ENCODE results near the gene PSMD4. TPM values are rescaled to one million over a fixed set of nuclear protein-coding genes. Genes with fewer than 3 reads are reported as not detected.

PSMD4 gene
- polyA plus RNA-seq, 3 donors = 232 to 266 (median 252) TPM

DNA sequence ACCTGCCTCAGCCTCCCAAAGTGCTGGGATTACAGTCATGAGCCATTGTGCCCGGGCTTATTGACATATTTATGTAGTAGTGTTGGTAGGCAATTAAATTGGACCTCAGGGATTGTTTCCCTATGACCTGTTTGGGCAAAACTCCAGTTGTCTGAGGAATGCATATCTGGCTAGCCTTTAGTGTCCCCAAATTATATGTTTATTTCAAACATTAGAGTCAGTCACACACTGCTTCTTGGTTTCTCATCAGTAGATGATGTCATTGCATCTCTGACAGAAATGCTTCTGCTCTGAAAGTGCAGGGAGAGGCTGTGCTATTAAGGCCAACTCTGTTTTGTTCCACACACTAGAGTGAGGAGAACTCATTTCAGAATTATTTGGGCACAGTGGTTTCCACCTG, 43.7 kb upstream of the PSMD4 start:
- WGBS (ENCODE audit: insufficient coverage) = no CpG with 5 or more reads among the region's 1 CpG
- TF ChIP-seq, protein P1, sequence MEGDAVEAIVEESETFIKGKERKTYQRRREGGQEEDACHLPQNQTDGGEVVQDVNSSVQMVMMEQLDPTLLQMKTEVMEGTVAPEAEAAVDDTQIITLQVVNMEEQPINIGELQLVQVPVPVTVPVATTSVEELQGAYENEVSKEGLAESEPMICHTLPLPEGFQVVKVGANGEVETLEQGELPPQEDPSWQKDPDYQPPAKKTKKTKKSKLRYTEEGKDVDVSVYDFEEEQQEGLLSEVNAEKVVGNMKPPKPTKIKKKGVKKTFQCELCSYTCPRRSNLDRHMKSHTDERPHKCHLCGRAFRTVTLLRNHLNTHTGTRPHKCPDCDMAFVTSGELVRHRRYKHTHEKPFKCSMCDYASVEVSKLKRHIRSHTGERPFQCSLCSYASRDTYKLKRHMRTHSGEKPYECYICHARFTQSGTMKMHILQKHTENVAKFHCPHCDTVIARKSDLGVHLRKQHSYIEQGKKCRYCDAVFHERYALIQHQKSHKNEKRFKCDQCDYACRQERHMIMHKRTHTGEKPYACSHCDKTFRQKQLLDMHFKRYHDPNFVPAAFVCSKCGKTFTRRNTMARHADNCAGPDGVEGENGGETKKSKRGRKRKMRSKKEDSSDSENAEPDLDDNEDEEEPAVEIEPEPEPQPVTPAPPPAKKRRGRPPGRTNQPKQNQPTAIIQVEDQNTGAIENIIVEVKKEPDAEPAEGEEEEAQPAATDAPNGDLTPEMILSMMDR (IDR thresholded peaks at IDR 0.05) = no peak
- Histone ChIP-seq H3K36me3 (replicated peaks in 1 of 2; ENCODE audit: control insufficient read depth in 1 of 2, insufficient read depth in 2 of 2, low read length in 2 of 2) (peaks cover 33 to 79% of the 10 kb centered on the region in 2 donors), H3K9me3 (replicated peaks in 1 of 2; ENCODE audit: control insufficient read depth in 1 of 2, insufficient read depth in 1 of 2, low read length in 2 of 2) (no peaks in the 10 kb centered on the region), H4K20me1 (ENCODE audit: insufficient read depth, low read length) (peaks cover 52% of the 10 kb centered on the region), H2AFZ (ENCODE audit: insufficient read depth, low read depth, low read length, poor library complexity, severe bottlenecking) (no peak overlapping the region), H3K27me3 (ENCODE audit: control insufficient read depth in 2 of 2, insufficient read depth in 2 of 2, low read length in 2 of 2) (no peaks in the 10 kb centered on the region), H3K4me2 (replicated peaks; ENCODE audit: extremely low read depth, low read length, poor library complexity, severe bottlenecking) (no peak overlapping the region), H3K4me3 (replicated peaks in 1 of 3; ENCODE audit: low read depth in 2 of 3, low read length in 3 of 3) (no peak overlapping the region), H3K9ac (ENCODE audit: insufficient read depth, low read length, poor library complexity, severe bottlenecking) (no peak overlapping the region), H3K4me1 (ENCODE audit: control insufficient read depth in 1 of 2, insufficient read depth in 2 of 2, low read length in 2 of 2) (no peaks in the 10 kb centered on the region), H3K27ac (ENCODE audit: low read depth in 1 of 2, low read length in 2 of 2) (no peak overlapping the region), H3K79me2 (ENCODE audit: insufficient read depth, low read length) (peaks cover 92% of the 10 kb centered on the region)
- no peak for DNase-seq
- H3K4me1 Mint-ChIP-seq = peaks cover 9% of the 10 kb centered on the region
- H3K9me3 Mint-ChIP-seq = no peaks in the 10 kb centered on the region
- no peak overlapping the region for H3K4me3 Mint-ChIP-seq
- no peaks in the 10 kb centered on the region for H3K27me3 Mint-ChIP-seq (ENCODE audit: low read depth in 3 of 3)
- H3K36me3 Mint-ChIP-seq = peaks cover 44 to 86% of the 10 kb centered on the region in 2 donors
- H3K27ac Mint-ChIP-seq = peak overlapping the region in 1 of 7 donors; percentile 6
- intact Hi-C loops (cut with micrococcal nuclease) = no loop called here

DNA sequence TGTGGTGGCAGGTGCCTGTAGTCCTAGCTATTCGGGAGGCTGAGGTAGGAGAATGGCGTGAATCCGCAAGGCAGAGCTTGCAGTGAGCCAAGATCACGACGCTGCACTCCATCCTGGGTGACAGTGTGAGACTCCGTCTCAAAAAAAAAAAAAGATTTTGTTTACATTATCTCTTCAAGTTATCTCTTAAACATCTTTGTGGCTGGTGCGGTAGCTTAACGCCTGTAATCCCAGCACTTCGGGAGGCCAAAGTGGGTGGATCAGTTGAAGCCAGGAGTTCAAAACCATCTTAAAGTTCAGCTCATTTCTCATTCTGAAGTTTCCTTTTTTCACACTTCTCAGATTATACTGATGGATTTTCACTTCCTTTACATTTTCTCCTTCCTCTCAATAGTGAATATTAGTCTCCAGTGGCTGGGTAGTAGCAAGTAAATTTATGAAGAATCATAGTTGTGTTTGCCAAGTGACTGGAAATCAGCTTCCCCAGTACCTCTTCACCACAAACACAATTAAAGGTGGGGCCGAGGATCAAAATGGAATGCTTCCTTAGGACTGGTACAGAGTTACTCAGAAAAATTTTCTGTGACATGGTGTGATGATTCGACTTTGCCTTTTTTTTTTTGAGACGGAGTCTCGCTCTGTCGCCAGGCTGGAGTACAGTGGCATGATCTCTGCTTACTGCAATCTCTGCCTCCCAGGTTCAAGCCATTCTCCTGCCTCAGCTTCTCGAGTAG, 42.4 kb upstream of the PSMD4 start:
- H3K36me3 Mint-ChIP-seq = peaks cover 36 to 80% of the 10 kb centered on the region in 2 donors
- no peak overlapping the region for H3K27ac ChIP-seq (ENCODE audit: low read depth in 1 of 2, low read length in 2 of 2)
- H3K9me3 ChIP-seq (replicated peaks in 1 of 2; ENCODE audit: control insufficient read depth in 1 of 2, insufficient read depth in 1 of 2, low read length in 2 of 2) = no peaks in the 10 kb centered on the region
- H2AFZ ChIP-seq (ENCODE audit: insufficient read depth, low read depth, low read length, poor library complexity, severe bottlenecking) = no peak overlapping the region
- no peaks in the 10 kb centered on the region for H3K9me3 Mint-ChIP-seq
- no peaks in the 10 kb centered on the region for H3K27me3 ChIP-seq (ENCODE audit: control insufficient read depth in 2 of 2, insufficient read depth in 2 of 2, low read length in 2 of 2)
- H3K4me1 Mint-ChIP-seq = peaks cover 7% of the 10 kb centered on the region
- peaks cover 24 to 69% of the 10 kb centered on the region in 2 donors for H3K36me3 ChIP-seq (replicated peaks in 1 of 2; ENCODE audit: control insufficient read depth in 1 of 2, insufficient read depth in 2 of 2, low read length in 2 of 2)
- H3K27me3 Mint-ChIP-seq (ENCODE audit: low read depth in 3 of 3) = no peaks in the 10 kb centered on the region
- no peak overlapping the region for H3K4me2 ChIP-seq (replicated peaks; ENCODE audit: extremely low read depth, low read length, poor library complexity, severe bottlenecking)
- no peaks in the 10 kb centered on the region for H3K4me1 ChIP-seq (ENCODE audit: control insufficient read depth in 1 of 2, insufficient read depth in 2 of 2, low read length in 2 of 2)
- peak overlapping the region in 4 of 7 donors; percentile 46 to 80 (median 68) for H3K27ac Mint-ChIP-seq
- 94% methylated on average over 9 of the region's 15 CpGs for WGBS (ENCODE audit: insufficient coverage)
- TF ChIP-seq, protein P1 (IDR thresholded peaks at IDR 0.05) = no peak
- H3K4me3 ChIP-seq (replicated peaks in 1 of 3; ENCODE audit: low read depth in 2 of 3, low read length in 3 of 3) = no peak overlapping the region
- peaks cover 92% of the 10 kb centered on the region for H3K79me2 ChIP-seq (ENCODE audit: insufficient read depth, low read length)
- intact Hi-C loops (cut with micrococcal nuclease) = no loop called here
- DNase-seq = no peak
- peaks cover 61% of the 10 kb centered on the region for H4K20me1 ChIP-seq (ENCODE audit: insufficient read depth, low read length)
- H3K4me3 Mint-ChIP-seq = no peak overlapping the region
- H3K9ac ChIP-seq (ENCODE audit: insufficient read depth, low read length, poor library complexity, severe bottlenecking) = no peak overlapping the region
